ENCODE results near the gene BAX.
"Not testable (repeated sequence)": the region's sequence is repeated elsewhere in the genome, so short reads cannot be mapped to it uniquely, and the experiment has no call there.

DNA sequence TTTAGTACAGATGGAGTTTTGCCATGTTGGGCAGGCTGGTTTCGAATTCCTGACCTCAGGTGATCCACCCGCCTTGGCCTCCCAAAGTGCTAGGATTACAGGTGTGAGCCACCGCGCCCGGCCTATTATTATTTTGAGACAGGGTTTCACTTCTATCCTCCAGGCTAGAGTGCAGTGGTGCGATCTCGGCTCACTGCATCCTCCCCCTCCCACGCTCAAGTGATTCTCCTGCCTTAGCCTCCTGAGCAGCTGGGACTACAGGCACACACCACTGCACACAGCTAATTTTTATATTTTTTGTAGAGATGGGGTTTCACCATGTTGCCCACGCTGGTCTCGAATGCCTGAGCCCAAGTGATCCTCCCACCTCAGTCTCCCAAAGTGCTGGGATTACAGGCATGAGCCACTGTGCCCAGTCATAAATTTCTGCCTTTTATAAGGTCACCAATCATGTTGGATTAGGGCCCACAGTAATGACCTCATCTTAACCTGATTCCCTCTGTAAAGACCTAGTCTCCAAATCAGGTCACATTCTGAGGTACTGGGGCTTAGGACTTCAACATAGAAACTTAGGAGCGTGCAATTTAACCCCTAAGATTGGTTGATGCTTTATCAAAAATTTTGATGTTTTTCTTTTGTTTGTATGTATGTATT is 45.1 kb upstream of the BAX start:
- TF ChIP-seq, protein P1, sequence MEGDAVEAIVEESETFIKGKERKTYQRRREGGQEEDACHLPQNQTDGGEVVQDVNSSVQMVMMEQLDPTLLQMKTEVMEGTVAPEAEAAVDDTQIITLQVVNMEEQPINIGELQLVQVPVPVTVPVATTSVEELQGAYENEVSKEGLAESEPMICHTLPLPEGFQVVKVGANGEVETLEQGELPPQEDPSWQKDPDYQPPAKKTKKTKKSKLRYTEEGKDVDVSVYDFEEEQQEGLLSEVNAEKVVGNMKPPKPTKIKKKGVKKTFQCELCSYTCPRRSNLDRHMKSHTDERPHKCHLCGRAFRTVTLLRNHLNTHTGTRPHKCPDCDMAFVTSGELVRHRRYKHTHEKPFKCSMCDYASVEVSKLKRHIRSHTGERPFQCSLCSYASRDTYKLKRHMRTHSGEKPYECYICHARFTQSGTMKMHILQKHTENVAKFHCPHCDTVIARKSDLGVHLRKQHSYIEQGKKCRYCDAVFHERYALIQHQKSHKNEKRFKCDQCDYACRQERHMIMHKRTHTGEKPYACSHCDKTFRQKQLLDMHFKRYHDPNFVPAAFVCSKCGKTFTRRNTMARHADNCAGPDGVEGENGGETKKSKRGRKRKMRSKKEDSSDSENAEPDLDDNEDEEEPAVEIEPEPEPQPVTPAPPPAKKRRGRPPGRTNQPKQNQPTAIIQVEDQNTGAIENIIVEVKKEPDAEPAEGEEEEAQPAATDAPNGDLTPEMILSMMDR (conservative IDR thresholded peaks at IDR 0.05; ENCODE audit: low read depth, low read length), result not testable (repeated sequence)
- TF ChIP-seq EZH2 (IDR thresholded peaks at IDR 0.05; ENCODE audit: borderline replicate concordance, low read depth, low read length, poor library complexity, severe bottlenecking), result not testable (repeated sequence)

All from A673 (cell line).